Raji (cell line): ENCODE measurements around the gene ITIH2.

ENCODE experiments used
- POLR2A ChIP-seq: IDR thresholded peaks from 2 replicates; pipeline ENCODE4 v1.6.1; 2011; ENCODE audit warnings: low read depth, low read length, control low read depth; ENCODE audit not compliant: insufficient read depth

ITIH2 gene

DNA sequence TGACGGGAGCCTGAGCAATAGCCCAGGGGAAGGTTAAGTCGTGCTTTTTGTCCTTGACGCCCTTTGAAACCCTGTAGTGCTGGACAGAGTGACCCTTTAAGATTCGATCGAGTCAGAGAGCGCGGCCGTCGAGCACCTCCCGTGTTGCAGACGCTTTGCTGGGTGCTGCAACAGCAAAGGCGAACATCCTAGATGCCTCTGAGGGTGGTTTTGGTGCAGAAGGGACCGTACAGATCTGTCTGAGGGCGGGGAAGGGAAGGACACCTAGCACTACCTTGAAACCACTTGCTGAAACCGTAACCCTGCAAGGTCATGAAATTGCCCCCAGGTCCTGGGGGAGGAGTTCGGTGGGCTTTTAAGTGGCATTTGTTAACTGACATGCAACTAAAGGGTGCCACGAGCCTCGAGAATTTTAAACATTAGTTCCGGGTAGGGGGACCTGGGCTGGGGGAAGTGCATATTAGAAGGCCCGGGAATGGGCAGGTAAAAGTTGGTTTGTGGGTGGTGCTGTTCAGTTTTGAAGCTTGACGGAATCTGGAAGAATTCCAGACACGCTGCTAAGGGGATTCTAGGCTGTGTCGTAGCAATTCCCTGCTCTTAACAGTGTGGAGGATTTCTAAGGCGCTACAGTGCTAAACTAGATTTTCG lies 85.6 kb downstream of the ITIH2 start:
- no peak for TF ChIP-seq POLR2A

DNA sequence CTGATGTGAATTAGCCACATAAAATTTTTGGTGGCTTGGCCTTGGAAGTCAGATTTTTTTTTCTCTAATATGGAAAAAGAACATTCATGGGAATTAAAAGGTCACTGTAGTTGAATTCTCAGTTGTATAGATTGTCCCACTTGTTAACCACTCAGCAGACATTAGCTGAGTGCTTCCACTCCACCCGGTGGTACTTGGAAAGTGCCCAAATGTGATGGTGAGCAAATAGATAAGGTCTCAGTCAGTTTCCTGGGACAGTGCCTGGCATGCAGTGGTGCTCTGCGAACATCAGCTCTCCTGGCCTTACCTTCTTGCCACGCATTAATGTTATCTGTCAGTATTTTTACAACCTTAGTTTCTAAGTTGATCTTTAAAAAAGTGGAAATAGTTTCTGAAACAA lies 86.3 kb downstream of the ITIH2 start:
- TF ChIP-seq POLR2A: no peak

DNA sequence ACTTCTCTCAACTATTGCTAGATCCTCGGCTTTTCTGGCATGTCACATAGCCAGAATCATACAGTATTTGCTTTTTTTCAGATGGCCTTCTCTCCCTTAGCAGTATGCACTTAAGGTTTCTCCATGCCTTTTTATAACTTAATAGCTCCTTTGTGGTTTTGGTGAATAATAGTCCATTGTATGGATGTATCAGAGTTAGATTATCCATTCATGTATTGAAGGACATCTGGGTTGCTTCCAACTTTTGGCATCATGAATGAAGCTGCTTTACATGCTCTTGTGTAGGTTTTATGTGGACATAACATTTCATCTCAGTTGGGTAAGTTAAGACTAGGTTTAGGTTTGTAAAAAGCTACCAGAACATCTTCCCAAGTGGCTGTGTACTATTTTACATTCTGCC lies 89.4 kb downstream of the ITIH2 start:
- no peak for TF ChIP-seq POLR2A

DNA sequence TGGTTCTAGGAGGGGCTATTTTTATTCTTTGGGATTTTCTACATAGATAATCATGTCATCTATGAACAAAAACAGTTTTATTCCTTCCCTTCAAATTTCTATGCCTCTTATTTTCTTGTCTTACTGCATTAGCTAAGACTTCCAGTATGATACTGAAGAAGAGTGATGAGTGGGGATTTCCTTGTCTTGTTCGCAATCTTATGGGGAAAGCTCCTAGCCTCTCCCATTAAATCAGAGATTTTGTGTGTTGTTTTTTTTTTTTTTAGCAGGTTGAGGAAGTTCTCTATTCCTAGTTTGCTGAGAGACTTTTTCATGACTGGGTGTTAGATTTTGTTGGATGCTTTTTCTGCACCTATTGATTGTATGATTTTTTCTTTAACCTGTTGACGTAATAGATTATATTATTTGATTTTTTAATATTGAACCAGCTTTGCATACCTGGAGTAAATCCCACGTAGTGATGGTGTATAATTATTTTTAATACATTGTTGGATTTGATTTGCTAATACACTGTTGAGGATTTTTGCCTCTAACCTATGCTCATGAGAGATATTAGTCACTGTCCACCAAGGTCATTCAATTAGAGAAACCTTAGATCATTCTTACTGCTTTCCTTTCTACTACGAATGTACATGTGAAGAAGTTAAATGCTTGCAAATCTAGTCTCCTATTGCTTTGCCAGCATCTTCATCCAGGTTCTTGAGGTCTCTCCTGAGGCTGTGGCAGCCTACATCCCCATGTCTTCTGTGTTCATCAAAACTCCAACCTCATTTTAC lies 91.3 kb downstream of the ITIH2 start:
- no peak for TF ChIP-seq POLR2A

DNA sequence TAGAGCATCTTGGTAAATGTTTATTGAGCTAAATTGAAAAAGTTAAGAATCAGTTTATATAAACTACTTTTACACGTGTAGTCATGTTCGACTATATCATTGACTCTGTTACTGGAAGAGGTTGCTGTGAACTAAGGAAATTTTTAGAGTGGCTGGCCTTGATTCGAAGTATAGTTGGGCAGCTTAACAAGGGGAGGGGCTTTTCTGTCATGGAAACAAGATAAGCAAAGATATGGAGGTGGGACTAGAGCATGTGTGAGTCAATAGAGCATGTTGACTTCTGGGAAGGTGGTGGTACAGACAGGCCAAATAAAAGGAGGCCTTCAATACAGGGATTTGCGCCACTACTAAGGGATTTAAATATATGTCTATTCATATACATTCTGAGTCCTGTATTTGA lies 92.5 kb downstream of the ITIH2 start:
- TF ChIP-seq POLR2A: no peak

DNA sequence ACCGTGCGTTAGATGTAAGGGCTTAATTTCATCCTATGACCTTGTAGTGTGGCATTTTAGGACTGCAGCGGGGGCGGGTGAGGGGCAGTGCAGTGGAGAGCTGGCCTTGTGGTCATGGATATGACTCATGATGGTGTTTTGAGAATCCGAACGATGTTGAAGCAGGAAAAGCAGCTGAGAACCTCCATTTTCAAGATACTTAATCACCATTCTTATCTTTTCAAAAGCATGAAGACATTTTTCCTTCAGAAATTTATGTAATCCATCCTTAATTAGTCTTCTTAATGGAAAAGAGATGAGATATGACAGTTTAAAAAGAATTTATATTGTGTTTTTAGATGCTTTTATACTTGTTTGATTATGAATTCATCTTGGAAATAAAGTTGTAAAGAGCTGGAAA lies 94.5 kb downstream of the ITIH2 start:
- no peak for TF ChIP-seq POLR2A
